GM21576 (cell line): ENCODE results near the gene ATXN7L3.
A peak's percentile ranks its signal among the peaks of the same experiment; 100 is the strongest.

Experiments
- ATAC-seq: cut with Tn5 transposase; IDR thresholded peaks from one replicate; pipeline ENCODE4 v1.9.1; 2021; ENCODE audit warnings: mild to moderate bottlenecking, moderate library complexity; ENCODE audit not compliant: unreplicated experiment

Gene ATXN7L3

GRCh38 chr17:44202756-44203155 lies 3.1 kb upstream of the ATXN7L3 start:
- no peak for ATAC-seq

GRCh38 chr17:44200478-44201155 lies 933 bp upstream of the ATXN7L3 start:
- ATAC-seq, result no peak

- ATAC-seq, result peak; percentile 16
Observed at GRCh38 chr17:44198721-44199552, 747 bp downstream of the ATXN7L3 start.

- no peak for ATAC-seq
Observed at GRCh38 chr17:44197980-44198720, 1.5 kb downstream of the ATXN7L3 start.

GRCh38 chr17:44197107-44197506 lies 2.6 kb downstream of the ATXN7L3 start:
- no peak for ATAC-seq

- no peak for ATAC-seq
Observed at GRCh38 chr17:44193326-44194084, 6.2 kb downstream of the ATXN7L3 start.

- no peak for ATAC-seq
Observed at GRCh38 chr17:44192750-44193149, 6.9 kb downstream of the ATXN7L3 start.

GRCh38 chr17:44191941-44192496 lies 7.7 kb downstream of the ATXN7L3 start:
- ATAC-seq, result no peak

- ATAC-seq, result no peak
Observed at GRCh38 chr17:44191369-44191768, 8.3 kb downstream of the ATXN7L3 start.

- no peak for ATAC-seq
Observed at GRCh38 chr17:44190481-44190880, 9.2 kb downstream of the ATXN7L3 start.

GRCh38 chr17:44188576-44189403 lies 10.9 kb downstream of the ATXN7L3 start:
- ATAC-seq, result no peak

- ATAC-seq, result peak; percentile 34
Observed at GRCh38 chr17:44187131-44187899, 12.4 kb downstream of the ATXN7L3 start.

- peak; percentile 78 for ATAC-seq
Observed at GRCh38 chr17:44186307-44187130, 13.2 kb downstream of the ATXN7L3 start, which contains the start of gene TMUB2. Gene TMUB2, plus strand, starts transcription at chr17:44186972. Its CDS starts 737 bp downstream, at chr17:44187709.

- ATAC-seq, result no peak
Observed at GRCh38 chr17:44184212-44184810, 15.4 kb downstream of the ATXN7L3 start.

GRCh38 chr17:44183024-44183423 lies 16.7 kb downstream of the ATXN7L3 start:
- no peak for ATAC-seq

- ATAC-seq, result no peak
Observed at GRCh38 chr17:44178133-44178532, 21.6 kb downstream of the ATXN7L3 start.

GRCh38 chr17:44177640-44178039 lies 22.0 kb downstream of the ATXN7L3 start:
- no peak for ATAC-seq
